Loucy (cell line): Measurements from ENCODE around the gene GOLGA6L2.

Experiments used
- H2AFZ ChIP-seq: fragments of 200-600 bp; sonication (generic); 2 replicates; pipeline ENCODE4 v1.6.0; 2016; ENCODE audit warnings: antibody characterized with exemption, mild to moderate bottlenecking, low read length, moderate library complexity
- H3F3A ChIP-seq: fragments of 200-600 bp; 2 replicates; pipeline ENCODE4 v1.6.0; 2016; ENCODE audit warnings: antibody characterized with exemption, low read depth, mild to moderate bottlenecking
- H3K27me3 ChIP-seq: fragments of 200-600 bp; sonication (generic); 2 replicates; pipeline ENCODE4 v1.6.1; 2014; ENCODE audit warnings: low read length, mild to moderate bottlenecking; ENCODE audit not compliant: insufficient read depth, poor library complexity, severe bottlenecking
- H3K36me3 ChIP-seq: fragments of 200-600 bp; sonication (generic); 2 replicates; pipeline ENCODE4 v1.6.1; 2016; ENCODE audit warnings: low read length; ENCODE audit not compliant: insufficient read depth
- H3K4me1 ChIP-seq: fragments of 200-600 bp; sonication (generic); 2 replicates; pipeline ENCODE4 v1.5.1; 2014; ENCODE audit warnings: low read length, mild to moderate bottlenecking; ENCODE audit not compliant: insufficient read depth, poor library complexity, severe bottlenecking
- H3K4me2 ChIP-seq: fragments of 200-600 bp; sonication (generic); 2 replicates; pipeline ENCODE4 v1.6.0; 2014; ENCODE audit warnings: antibody characterized with exemption, low read length, low read depth, mild to moderate bottlenecking; ENCODE audit not compliant: poor library complexity, severe bottlenecking
- H3K4me3 ChIP-seq: fragments of 200-600 bp; sonication (generic); 2 replicates; pipeline ENCODE4 v1.5.1; 2014; ENCODE audit warnings: low read length, mild to moderate bottlenecking, mixed read lengths; ENCODE audit not compliant: poor library complexity, severe bottlenecking
- H3K79me2 ChIP-seq: fragments of 200-600 bp; sonication (generic); 2 replicates; pipeline ENCODE4 v1.6.1; 2014; ENCODE audit warnings: low read length; ENCODE audit not compliant: insufficient read depth
- H3K9ac ChIP-seq: fragments of 200-600 bp; sonication (generic); 2 replicates; pipeline ENCODE4 v1.6.0; 2014; ENCODE audit warnings: mild to moderate bottlenecking, low read depth, low read length, moderate library complexity; ENCODE audit not compliant: poor library complexity, severe bottlenecking
- H3K9me2 ChIP-seq: fragments of 200-600 bp; sonication (generic); replicated peaks from 2 replicates; pipeline ENCODE4 v1.6.1; 2016; ENCODE audit warnings: low read depth, low read length, mixed read lengths
- H3K9me3 ChIP-seq: fragments of 200-600 bp; sonication (generic); 2 replicates; pipeline ENCODE4 v1.6.1; 2014; ENCODE audit warnings: mild to moderate bottlenecking, antibody characterized with exemption, low read length, low read depth; ENCODE audit not compliant: insufficient read depth
- H4K20me1 ChIP-seq: fragments of 200-600 bp; sonication (generic); 2 replicates; pipeline ENCODE4 v1.6.0; 2014; ENCODE audit warnings: antibody characterized with exemption, low read length, mild to moderate bottlenecking; ENCODE audit not compliant: insufficient read depth, poor library complexity, severe bottlenecking
- EZH2phosphoT487 ChIP-seq: fragments of 200-600 bp; IDR thresholded peaks from 2 replicates; pipeline ENCODE4 v1.6.1; 2018; ENCODE audit warnings: antibody characterized with exemption, mild to moderate bottlenecking, moderate library complexity, borderline replicate concordance
- TF ChIP-seq, protein P1 (sequence below): fragments of 200-600 bp; sonication (generic); conservative IDR thresholded peaks from 2 replicates; pipeline ENCODE4 v1.5.1; 2014; ENCODE audit warnings: mild to moderate bottlenecking, antibody characterized with exemption, low read length

Gene GOLGA6L2

GRCh38 chr15:23447107-23447500, at the start of gene GOLGA6L2:
Gene GOLGA6L2 (minus strand): TSS chr15:23447243. CDS start chr15:23447181, 62 bp downstream.
- Histone ChIP-seq H3K79me2 (no peaks in the 10 kb centered on the region), H4K20me1 (no peaks in the 10 kb centered on the region), H3K9ac (no peak within 1 kb of the TSS), H3K4me1 (no peaks in the 10 kb centered on the region), H3K9me3 (no peaks in the 10 kb centered on the region), H3K9me2 (no peaks in the 10 kb centered on the region), H3K4me3 (no peak within 1 kb of the TSS), H3K27me3 (no peaks in the 10 kb centered on the region), H3F3A (no peaks in the 10 kb centered on the region), H2AFZ (no peak within 1 kb of the TSS), H3K4me2 (no peak within 1 kb of the TSS), H3K36me3 (no peaks in the 10 kb centered on the region)
- no peak for TF ChIP-seq EZH2phosphoT487
- TF ChIP-seq, protein P1, sequence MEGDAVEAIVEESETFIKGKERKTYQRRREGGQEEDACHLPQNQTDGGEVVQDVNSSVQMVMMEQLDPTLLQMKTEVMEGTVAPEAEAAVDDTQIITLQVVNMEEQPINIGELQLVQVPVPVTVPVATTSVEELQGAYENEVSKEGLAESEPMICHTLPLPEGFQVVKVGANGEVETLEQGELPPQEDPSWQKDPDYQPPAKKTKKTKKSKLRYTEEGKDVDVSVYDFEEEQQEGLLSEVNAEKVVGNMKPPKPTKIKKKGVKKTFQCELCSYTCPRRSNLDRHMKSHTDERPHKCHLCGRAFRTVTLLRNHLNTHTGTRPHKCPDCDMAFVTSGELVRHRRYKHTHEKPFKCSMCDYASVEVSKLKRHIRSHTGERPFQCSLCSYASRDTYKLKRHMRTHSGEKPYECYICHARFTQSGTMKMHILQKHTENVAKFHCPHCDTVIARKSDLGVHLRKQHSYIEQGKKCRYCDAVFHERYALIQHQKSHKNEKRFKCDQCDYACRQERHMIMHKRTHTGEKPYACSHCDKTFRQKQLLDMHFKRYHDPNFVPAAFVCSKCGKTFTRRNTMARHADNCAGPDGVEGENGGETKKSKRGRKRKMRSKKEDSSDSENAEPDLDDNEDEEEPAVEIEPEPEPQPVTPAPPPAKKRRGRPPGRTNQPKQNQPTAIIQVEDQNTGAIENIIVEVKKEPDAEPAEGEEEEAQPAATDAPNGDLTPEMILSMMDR, result no peak

GRCh38 chr15:23484870-23485269, 37.8 kb upstream of the GOLGA6L2 start:
- Histone ChIP-seq H2AFZ (no peak overlapping the region), H3F3A (no peaks in the 10 kb centered on the region), H3K9me2 (no peaks in the 10 kb centered on the region), H3K4me3 (no peak overlapping the region), H3K4me1 (peaks cover 5% of the 10 kb centered on the region), H3K79me2 (no peaks in the 10 kb centered on the region), H3K27me3 (no peaks in the 10 kb centered on the region), H3K9me3 (no peaks in the 10 kb centered on the region), H3K36me3 (no peaks in the 10 kb centered on the region), H3K9ac (no peak overlapping the region), H3K4me2 (no peak overlapping the region), H4K20me1 (no peaks in the 10 kb centered on the region)
- TF ChIP-seq, protein P1, result no peak

- Histone ChIP-seq H3K36me3 (no peaks in the 10 kb centered on the region), H2AFZ (no peak overlapping the region), H3F3A (no peaks in the 10 kb centered on the region), H3K9me2 (no peaks in the 10 kb centered on the region), H3K4me2 (no peak overlapping the region), H3K27me3 (no peaks in the 10 kb centered on the region), H3K9ac (no peak overlapping the region), H3K4me1 (peaks cover 5% of the 10 kb centered on the region), H4K20me1 (no peaks in the 10 kb centered on the region), H3K9me3 (no peaks in the 10 kb centered on the region), H3K79me2 (no peaks in the 10 kb centered on the region), H3K4me3 (no peak overlapping the region)
- TF ChIP-seq, protein P1, result no peak
- no peak for TF ChIP-seq EZH2phosphoT487
Observed at GRCh38 chr15:23483821-23484299, 36.8 kb upstream of the GOLGA6L2 start.
